ENCODE measurements around the gene SYCP3. TPM values are rescaled to one million over a fixed set of nuclear protein-coding genes. Genes with fewer than 3 reads are reported as not detected.
"Not testable (repeated sequence)": the region's sequence is repeated elsewhere in the genome, so short reads cannot be mapped to it uniquely, and the experiment has no call there.

Gene SYCP3
- total RNA-seq, 4 donors from 2014 or later = 0.31 to 0.36 TPM; not detected in 2

- ATAC-seq (ENCODE audit: low FRiP score) (no peak), DNase-seq (ENCODE audit: low spot score) (no peak)
- TF ChIP-seq CTCF (IDR thresholded peaks at IDR 0.05) = no peak
These were observed 1.8 kb downstream of the SYCP3 start for GRCh38 chr12:101737476-101737875.

- DNase-seq (ENCODE audit: low spot score); ATAC-seq (ENCODE audit: low FRiP score): not testable (repeated sequence)
These were observed 4.8 kb downstream of the SYCP3 start for GRCh38 chr12:101734482-101734881.

GRCh38 chr12:101733166-101733565 is 6.1 kb downstream of the SYCP3 start:
- ATAC-seq (ENCODE audit: low FRiP score) = no peak
- no peak for DNase-seq (ENCODE audit: low spot score)
- TF ChIP-seq CTCF (IDR thresholded peaks at IDR 0.05) = no peak

GRCh38 chr12:101732318-101732717 is 6.9 kb downstream of the SYCP3 start:
- ATAC-seq (ENCODE audit: low FRiP score) = no peak
- DNase-seq (ENCODE audit: low spot score) = no peak
- TF ChIP-seq CTCF (IDR thresholded peaks at IDR 0.05) = no peak

- TF ChIP-seq CTCF (IDR thresholded peaks at IDR 0.05) = no peak
- ATAC-seq (ENCODE audit: low FRiP score) (no peak), DNase-seq (ENCODE audit: low spot score) (no peak)
These were observed 9.4 kb downstream of the SYCP3 start for GRCh38 chr12:101729842-101730241.

GRCh38 chr12:101727098-101727497 is 12.2 kb downstream of the SYCP3 start:
- TF ChIP-seq CTCF (IDR thresholded peaks at IDR 0.05) = no peak
- DNase-seq (ENCODE audit: low spot score) (no peak), ATAC-seq (ENCODE audit: low FRiP score) (no peak)

GRCh38 chr12:101722392-101722791 is 16.9 kb downstream of the SYCP3 start:
- no peak for TF ChIP-seq CTCF (IDR thresholded peaks at IDR 0.05)
- ATAC-seq (ENCODE audit: low FRiP score) = no peak

GRCh38 chr12:101720118-101720517 is 19.1 kb downstream of the SYCP3 start:
- ATAC-seq (ENCODE audit: low FRiP score) (no peak), DNase-seq (ENCODE audit: low spot score) (no peak)
- TF ChIP-seq CTCF (IDR thresholded peaks at IDR 0.05) = no peak

More at GRCh38 chr12:101722392-101722791, 16.9 kb downstream of the SYCP3 start:
- DNase-seq (ENCODE audit: low spot score) = no peak

Data from omental fat pad (tissue), 4 donors.